ENCODE results near the gene CCDC159. TPM values are rescaled to one million over a fixed set of nuclear protein-coding genes. Genes with fewer than 3 reads are reported as not detected.

CCDC159 gene
- polyA plus RNA-seq, 1 experiment = 12.1 TPM

DNA sequence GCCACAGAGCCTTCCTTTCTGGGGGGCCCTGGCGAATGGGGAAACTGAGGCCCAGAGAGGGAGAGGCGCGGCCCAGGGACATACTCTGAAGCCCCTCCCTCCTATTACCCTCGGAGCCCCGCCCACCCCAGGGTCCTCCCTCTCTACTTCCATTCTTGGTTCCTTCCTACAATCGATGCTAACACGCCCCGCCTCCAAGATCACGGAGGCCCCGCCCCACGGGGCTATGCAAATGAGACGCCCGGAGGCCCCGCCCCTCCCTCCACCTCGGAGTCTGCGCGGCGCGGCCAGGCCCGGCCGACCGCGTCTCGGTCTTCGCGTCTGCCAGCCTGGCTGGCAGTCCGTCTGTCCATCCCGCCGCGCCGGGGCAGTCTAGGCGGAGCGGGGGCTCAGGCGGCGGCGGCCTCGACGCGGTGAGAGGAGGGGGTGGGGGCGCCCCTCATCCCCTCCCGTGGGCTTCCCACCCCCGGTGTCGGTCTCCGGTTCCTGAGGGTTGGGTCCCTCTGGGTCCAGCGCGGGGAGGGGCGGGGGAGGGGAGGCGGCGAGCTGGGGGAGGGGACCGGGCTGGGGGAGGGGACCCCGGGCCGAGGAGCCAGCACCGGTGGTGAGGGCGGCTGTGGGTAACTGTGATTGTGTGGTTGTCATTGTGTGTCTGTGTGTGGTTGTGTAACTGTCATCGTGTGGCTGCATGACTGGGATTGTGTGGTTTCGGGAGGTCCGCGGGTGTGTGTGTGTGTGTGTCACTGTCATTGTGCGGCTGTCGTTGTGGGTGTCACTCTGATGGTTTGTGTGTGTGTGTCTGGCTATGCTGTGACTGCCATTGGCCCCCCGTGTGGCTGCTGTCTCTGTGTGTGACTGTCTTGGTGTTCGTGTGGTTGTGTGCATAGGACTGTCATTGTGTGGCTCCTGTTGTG is 9.1 kb downstream of the CCDC159 start, which contains the start of gene PLPPR2:
Gene PLPPR2, plus strand, starts transcription at position 273 of the 914 bp plus-strand sequence. CDS start 2,242 bp downstream, outside the sequence.
- ChIA-PET CTCF (no interaction called here), POLR2A (no interaction called here)
- Histone ChIP-seq H3K27ac (ENCODE audit: low read depth, low read length) (peak within 1 kb of the TSS; percentile 11), H3K27me3 (ENCODE audit: control insufficient read depth, insufficient read depth, low read length) (no peaks in the 10 kb centered on the region), H3K9me3 (ENCODE audit: control insufficient read depth, insufficient read depth, low read length) (no peaks in the 10 kb centered on the region), H3K4me3 (ENCODE audit: low read depth, low read length) (peak within 1 kb of the TSS; percentile 81)
- TF ChIP-seq, protein P1, sequence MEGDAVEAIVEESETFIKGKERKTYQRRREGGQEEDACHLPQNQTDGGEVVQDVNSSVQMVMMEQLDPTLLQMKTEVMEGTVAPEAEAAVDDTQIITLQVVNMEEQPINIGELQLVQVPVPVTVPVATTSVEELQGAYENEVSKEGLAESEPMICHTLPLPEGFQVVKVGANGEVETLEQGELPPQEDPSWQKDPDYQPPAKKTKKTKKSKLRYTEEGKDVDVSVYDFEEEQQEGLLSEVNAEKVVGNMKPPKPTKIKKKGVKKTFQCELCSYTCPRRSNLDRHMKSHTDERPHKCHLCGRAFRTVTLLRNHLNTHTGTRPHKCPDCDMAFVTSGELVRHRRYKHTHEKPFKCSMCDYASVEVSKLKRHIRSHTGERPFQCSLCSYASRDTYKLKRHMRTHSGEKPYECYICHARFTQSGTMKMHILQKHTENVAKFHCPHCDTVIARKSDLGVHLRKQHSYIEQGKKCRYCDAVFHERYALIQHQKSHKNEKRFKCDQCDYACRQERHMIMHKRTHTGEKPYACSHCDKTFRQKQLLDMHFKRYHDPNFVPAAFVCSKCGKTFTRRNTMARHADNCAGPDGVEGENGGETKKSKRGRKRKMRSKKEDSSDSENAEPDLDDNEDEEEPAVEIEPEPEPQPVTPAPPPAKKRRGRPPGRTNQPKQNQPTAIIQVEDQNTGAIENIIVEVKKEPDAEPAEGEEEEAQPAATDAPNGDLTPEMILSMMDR (IDR thresholded peaks at IDR 0.05; ENCODE audit: low read depth, low read length) = no peak
- peak; percentile 46 for DNase-seq (ENCODE audit: low read depth, low spot score)

DNA sequence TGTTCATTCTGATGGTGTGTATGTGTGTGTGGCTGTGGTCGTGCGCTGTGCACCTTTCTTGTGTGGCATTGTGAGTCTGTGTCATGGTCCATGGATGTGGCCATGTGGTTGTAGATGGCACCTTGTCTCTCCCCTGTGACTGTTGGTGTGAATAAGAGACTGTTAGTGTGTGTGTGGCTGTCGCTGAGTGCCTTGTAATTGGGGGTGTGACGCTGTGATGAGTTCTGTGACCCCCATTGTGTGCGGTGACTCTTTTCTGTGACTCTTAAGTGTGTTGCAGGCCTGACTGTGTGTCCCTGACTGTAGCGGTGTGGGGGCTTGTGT is 9.7 kb downstream of the CCDC159 start:
- Histone ChIP-seq H3K27ac (ENCODE audit: low read depth, low read length) (no peak overlapping the region), H3K4me3 (ENCODE audit: low read depth, low read length) (peak overlapping the region; percentile 81), H3K27me3 (ENCODE audit: control insufficient read depth, insufficient read depth, low read length) (no peaks in the 10 kb centered on the region), H3K9me3 (ENCODE audit: control insufficient read depth, insufficient read depth, low read length) (no peaks in the 10 kb centered on the region)
- ChIA-PET CTCF (no interaction called here), POLR2A (no interaction called here)
- TF ChIP-seq, protein P1 (IDR thresholded peaks at IDR 0.05; ENCODE audit: low read depth, low read length) = no peak
- no peak for DNase-seq (ENCODE audit: low read depth, low spot score)

DNA sequence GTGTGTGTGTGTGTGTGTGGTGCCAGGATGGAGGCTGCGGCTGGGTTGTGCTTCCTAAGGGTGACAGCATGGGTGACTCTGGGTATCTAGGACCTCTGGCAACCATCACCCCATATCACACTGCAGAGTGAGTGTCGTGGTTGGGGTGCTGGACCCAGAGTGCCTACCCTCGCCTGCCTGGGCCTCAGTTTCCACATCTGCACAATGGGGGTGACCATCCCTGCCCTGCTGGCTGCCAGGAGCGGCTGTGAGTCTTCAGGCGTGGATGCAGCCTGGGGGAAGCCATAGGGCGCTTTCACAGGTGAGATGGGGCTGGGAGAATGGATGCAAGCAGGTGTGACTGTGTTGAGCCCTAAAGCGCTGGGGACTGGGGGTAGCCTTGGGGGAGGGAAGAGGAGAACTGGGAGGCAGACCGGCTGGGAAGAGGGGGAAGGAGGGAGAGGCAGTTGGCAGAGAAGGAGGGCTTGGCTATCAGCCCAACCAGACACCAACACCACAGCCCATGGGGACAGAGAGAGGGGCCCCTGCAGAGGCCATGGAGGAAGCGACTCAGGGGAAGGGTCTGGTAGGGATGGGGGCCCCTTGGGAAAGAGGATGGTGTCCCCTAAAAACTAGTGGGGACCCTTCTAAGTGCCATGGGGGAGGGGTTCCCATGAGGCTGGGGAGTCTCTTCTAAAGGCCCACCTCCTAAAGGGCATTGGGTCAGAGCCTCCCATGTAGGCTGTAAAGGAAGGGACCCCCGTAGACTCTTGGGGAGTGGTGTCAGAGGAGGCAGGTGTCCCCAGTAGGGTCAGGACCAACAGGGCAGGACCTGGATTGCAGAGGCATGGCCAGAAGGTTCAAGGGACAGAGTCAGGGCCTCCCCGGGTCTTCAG is 10.6 kb downstream of the CCDC159 start:
- DNase-seq (ENCODE audit: low read depth, low spot score) = no peak
- H3K27ac ChIP-seq (ENCODE audit: low read depth, low read length) = no peak overlapping the region
- TF ChIP-seq, protein P1 (IDR thresholded peaks at IDR 0.05; ENCODE audit: low read depth, low read length) = no peak
- ChIA-PET POLR2A (no interaction called here), CTCF (no interaction called here)
- no peaks in the 10 kb centered on the region for H3K9me3 ChIP-seq (ENCODE audit: control insufficient read depth, insufficient read depth, low read length)
- no peak overlapping the region for H3K4me3 ChIP-seq (ENCODE audit: low read depth, low read length)
- no peaks in the 10 kb centered on the region for H3K27me3 ChIP-seq (ENCODE audit: control insufficient read depth, insufficient read depth, low read length)

DNA sequence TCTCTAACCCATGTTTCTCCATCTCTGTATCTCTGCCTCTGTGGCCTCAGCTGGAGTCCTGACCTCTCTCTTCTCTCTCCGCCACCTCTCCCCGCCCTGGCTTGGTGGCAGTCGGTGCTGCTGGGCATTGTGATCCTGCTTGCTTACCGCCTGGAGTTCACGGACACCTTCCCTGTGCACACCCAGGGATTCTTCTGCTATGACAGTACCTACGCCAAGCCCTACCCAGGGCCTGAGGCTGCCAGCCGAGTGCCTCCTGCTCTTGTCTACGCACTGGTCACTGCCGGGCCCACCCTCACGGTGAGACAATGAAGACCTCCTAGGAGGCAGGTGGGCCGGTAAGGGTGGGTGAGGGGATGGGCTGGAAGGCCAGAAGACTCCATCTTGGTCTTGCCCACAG is 13.1 kb downstream of the CCDC159 start:
- Histone ChIP-seq H3K4me3 (ENCODE audit: low read depth, low read length) (no peak overlapping the region), H3K27me3 (ENCODE audit: control insufficient read depth, insufficient read depth, low read length) (no peaks in the 10 kb centered on the region), H3K9me3 (ENCODE audit: control insufficient read depth, insufficient read depth, low read length) (no peaks in the 10 kb centered on the region; the same call in 1 of the 2 replicates), H3K27ac (ENCODE audit: low read depth, low read length) (no peak overlapping the region)
- DNase-seq (ENCODE audit: low read depth, low spot score) = no peak
- TF ChIP-seq, protein P1 (IDR thresholded peaks at IDR 0.05; ENCODE audit: low read depth, low read length) = no peak
- ChIA-PET POLR2A (no interaction called here), CTCF (no interaction called here)
